NCI-H146 treated with DMSO at 0.1 percent for 48 hours (cell line): ENCODE results near the gene KLHL6.

Experiments
- DNase-seq: peaks from one replicate; lab custom pipeline; 2025; ENCODE audit not compliant: unreplicated experiment; lab: John Stamatoyannopoulos, UW

The KLHL6 gene

DNA sequence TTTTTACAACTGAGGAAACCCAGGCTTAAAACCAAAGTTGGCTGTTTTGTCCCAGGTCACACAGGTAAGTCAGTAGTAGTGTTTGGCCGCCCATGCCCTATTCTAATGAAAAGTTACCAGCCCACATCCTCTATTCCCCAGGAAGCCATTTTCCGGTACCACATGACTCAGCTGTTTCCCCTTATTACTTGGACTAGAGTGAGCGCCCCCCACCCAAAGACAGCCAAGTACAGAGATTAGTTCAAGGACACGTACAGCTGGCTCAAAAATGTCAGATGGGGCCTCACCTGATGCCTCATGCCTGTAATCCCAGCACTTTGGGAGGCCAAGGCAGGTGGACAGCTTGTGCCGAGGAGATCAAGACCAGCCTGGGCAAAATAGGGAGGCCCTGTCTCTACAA lies 8.5 kb upstream of the KLHL6 start:
- DNase-seq: no peak

DNA sequence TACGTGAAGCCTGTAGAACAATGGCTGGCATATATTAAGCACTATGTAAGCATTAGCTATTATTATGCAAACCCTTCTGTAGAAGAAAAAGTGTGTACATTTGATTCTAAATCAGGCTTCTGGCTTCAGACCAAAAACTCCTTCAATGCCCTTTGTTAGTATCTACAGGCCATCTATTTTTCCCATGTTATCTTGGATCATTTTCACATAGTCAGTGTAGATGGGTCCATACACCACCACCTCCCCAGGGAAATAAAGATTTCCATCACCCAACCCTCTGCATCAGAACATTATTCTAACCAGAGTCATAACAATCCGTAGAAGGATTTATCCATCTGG lies 8.0 kb upstream of the KLHL6 start:
- DNase-seq: peak; percentile 73

GRCh38 chr3:183560607-183561006 lies 5.1 kb upstream of the KLHL6 start:
- no peak for DNase-seq

DNA sequence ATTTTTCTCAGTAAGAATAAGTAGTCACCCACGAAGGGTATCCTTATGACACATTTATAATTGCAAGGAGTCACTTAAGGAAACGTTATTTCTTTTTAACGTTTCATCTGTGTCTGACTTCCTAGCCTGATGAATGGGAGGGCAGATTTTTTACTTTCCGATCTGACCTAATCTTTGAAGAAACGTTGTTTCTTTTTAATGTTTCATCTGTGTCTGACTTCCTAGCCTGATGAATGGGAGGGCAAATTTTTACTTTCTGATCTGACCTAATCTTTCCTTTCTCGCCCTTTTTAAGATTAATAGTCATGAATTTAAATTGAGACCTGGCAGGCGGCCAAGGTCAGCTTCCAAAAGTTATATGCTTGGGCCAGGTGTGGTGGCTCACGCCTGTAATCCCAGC lies 3.0 kb upstream of the KLHL6 start:
- no peak for DNase-seq

- no peak for DNase-seq
Measured at GRCh38 chr3:183556722-183557121, 1.2 kb upstream of the KLHL6 start.

DNA sequence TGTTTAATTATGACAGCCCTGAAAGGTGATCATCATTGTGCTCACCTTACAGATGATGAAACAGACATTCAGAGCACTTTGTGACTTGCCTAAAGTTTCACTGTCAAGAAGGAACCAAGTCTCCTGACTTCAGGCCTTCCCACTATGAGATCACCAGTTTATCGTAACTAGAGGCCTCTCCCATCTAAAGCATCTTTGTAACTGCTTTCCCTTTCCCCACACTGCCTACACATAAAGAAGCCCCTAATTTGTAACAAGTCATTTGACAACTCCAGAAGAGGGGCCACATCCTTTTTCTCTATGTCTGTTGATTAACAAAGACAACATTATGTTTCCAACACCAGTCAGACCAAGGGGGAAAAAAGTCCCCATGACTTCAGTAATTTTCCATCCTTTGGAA lies 1.1 kb downstream of the KLHL6 start:
- DNase-seq: no peak

GRCh38 chr3:183553334-183554026 lies 2.0 kb downstream of the KLHL6 start:
- DNase-seq: no peak

DNA sequence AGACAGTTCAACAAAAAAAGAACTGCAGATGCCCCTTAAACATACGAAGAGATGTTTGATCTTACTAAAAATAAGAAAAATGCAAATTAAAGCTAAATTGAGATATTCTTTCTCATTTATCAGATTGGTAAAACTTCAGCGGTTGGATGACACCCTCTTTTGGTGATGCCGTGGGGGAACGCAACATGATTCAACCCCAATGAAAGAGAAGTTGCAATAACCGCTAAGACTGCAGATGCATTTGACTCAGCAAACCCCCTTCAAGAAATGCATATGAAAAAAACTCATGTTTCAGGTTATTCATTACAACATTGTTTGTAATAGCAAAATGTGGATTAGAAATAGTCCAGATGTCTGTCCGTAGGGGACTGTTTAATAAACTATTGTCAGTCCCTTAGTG lies 3.6 kb downstream of the KLHL6 start:
- no peak for DNase-seq

DNA sequence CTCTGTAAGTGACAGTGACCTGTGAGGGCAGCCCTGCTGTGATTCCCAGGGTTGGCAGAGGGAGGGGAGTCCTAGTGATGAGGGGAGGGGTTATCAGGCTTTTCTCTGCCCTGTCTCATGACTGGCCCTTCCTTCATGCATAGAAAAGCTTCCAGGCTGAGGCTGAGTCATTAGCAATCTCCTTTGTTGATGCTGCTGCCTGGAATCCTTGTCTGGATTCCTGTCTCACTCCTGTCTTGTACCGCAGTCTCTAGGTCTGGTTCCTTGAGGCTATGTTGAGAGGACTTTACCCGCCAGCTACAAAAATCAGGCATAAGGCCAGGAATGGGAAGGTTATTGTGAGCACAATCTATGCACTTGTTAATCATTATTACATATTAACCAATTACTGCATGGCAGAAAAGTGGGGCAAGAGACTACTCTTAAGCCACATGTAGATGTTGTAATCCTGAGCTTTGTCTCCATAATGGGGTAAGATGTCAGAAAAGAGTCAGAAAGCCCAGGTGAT lies 7.2 kb downstream of the KLHL6 start:
- no peak for DNase-seq

DNA sequence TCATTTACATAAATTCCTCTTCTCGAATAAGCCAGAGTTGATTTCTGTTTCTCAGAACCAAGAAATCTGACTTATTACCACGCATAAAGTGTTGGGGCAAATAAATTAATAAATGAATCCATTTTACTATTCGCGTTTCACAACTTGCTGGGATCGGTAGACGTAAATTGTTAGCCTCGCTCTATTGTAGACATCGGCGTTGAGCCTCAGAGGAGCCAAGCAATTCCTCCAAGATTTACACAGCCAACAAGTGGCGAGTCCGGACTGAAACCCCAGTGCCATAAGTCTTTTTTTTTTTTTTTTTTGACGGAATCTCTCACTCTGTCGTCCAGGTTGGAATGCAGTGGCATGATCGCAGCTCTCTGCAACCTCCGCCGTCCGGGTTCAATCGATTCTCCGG lies 8.9 kb downstream of the KLHL6 start:
- no peak for DNase-seq

GRCh38 chr3:183545708-183546107 lies 9.8 kb downstream of the KLHL6 start:
- DNase-seq: no peak

DNA sequence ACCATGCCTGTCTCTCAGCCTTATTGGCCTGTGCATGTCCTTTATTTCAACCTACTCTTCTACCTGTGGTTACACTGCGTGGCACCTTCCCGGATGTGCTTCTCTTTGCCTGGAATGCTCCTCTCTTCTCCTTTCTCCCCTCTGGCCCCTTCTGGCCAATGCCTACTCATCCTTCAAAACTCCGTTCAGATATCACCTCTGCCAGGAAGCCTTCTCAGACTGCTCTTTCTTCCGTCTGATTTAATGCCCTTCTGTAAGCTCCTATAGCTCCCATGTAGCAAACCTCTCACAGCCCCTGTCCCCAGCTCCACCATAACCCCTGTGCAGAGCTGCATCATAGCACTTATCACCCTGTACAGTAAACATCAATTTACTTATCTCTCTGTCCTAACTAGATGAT lies 13.2 kb downstream of the KLHL6 start:
- no peak for DNase-seq

DNA sequence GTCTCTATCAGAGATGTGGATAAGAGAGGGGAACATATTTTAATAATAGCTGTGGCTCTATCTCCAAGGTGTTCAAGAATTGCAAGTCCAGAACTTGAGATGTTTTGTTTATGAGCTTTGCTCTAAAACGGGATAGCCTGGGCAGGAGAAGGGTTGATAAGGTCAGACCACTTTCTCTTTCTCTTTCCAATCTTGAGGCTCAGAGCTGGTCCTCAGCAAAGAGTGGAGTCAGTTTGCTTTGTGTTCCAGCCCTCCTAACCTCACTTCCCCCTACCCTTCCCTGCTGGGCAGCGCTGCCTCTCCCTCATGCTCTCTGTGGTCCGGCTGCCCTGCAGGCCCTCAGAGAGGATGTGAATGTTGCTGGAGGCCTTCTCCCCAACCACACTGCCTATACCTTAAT lies 13.8 kb downstream of the KLHL6 start:
- DNase-seq: no peak

- DNase-seq: no peak
Measured at GRCh38 chr3:183541235-183541655, 14.3 kb downstream of the KLHL6 start.

GRCh38 chr3:183540501-183541234 lies 14.8 kb downstream of the KLHL6 start:
- DNase-seq: no peak

DNA sequence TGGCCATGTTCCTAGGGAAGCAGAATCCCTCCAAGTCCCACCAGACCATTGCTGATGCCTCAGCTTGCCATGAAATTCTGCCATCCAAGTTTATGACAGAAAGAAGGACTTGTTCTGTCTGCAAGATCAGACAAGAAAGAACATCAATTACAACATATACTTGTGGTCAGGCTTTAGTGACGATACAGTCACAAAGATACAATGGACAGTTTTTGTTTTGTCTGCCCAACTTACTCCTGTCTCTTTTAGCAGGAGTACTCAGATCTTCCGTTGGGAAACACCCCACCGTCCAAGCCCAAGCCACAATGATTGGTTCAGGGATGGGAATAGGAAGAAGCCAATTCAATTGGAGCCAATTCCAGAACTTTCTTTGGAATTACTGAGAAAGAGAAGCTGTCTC lies 15.7 kb downstream of the KLHL6 start:
- no peak for DNase-seq

DNA sequence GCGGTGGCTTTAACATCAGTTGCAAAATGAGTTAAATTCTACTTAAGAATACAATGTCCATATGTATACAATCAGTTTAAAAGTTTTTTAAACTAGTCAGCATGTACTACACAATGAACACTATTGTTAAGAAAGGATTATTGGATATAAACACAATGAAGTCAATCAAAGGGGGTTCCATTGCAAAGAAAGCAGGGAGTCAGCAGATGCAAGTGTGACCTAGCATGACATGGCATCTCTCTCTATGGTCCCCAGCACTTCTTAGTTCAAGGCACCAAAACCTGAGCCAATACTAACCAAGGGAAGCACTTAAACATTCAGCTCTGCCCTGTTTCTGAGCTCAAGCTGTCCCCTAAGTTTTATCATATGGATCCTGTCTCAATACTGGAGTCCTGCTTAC lies 17.0 kb downstream of the KLHL6 start:
- DNase-seq: no peak

- no peak for DNase-seq
Measured at GRCh38 chr3:183537295-183537730, 18.2 kb downstream of the KLHL6 start.

GRCh38 chr3:183536238-183536880 lies 19.1 kb downstream of the KLHL6 start:
- no peak for DNase-seq

- DNase-seq: no peak
Measured at GRCh38 chr3:183534249-183534648, 21.3 kb downstream of the KLHL6 start.

- no peak for DNase-seq
Measured at GRCh38 chr3:183533412-183534132, 21.9 kb downstream of the KLHL6 start.
